Upper lobe of right lung (tissue), 1 donor: ENCODE measurements around the gene NKX2-2. TPM values are rescaled to one million over a fixed set of nuclear protein-coding genes. Genes with fewer than 3 reads are reported as not detected.

ENCODE experiments used
- ATAC-seq: fragments of 200-7000 bp; cut with Tn5 transposase; one replicate; pipeline ENCODE4 v1.9.1; 2020; ENCODE audit warnings: mild to moderate bottlenecking, moderate library complexity
- DNase-seq: peaks from one replicate; pipeline ENCODE4 v3.0.0-alpha.2; 2020
- H3K27ac ChIP-seq: fragments of 200-600 bp; one replicate; pipeline ENCODE4 v1.8.0; 2022
- H3K27me3 ChIP-seq: fragments of 200-600 bp; one replicate; pipeline ENCODE4 v1.8.0; 2022; ENCODE audit warnings: mild to moderate bottlenecking
- H3K36me3 ChIP-seq: fragments of 200-600 bp; one replicate; pipeline ENCODE4 v1.8.0; 2022
- H3K4me1 ChIP-seq: fragments of 200-600 bp; one replicate; pipeline ENCODE4 v1.8.0; 2022
- H3K4me3 ChIP-seq: fragments of 200-600 bp; one replicate; pipeline ENCODE4 v1.8.0; 2022; ENCODE audit warnings: mild to moderate bottlenecking
- H3K9me3 ChIP-seq: fragments of 200-600 bp; one replicate; pipeline ENCODE4 v1.8.0; 2022
- CTCF ChIP-seq: fragments of 200-600 bp; IDR thresholded peaks from one replicate; pipeline ENCODE4 v1.8.0; 2022; ENCODE audit warnings: antibody characterized with exemption
- intact Hi-C: fragments of 100-400 bp; cut with DNase I; formaldehyde crosslinking; loops from one replicate; pipeline ENCODE4 v1.11.0; 2022
- total RNA-seq: library from RNA; stranded (reverse); fragmentation: NEBNext Ultra II Directional; extraction: Animal tissue kit (Norgen Biotek cat#: 25700); gene quantifications from one replicate; pipeline ENCODE4 v1.2.1, GENCODE V29; 2021
- donor health status: DM: no; HTN: yes; CAD: no; lungs with severe emphysema.

The NKX2-2 gene
- total RNA-seq, 1 donor from 2014 or later = not detected

- peak; percentile 75 for DNase-seq
- no peaks in the 10 kb centered on the region for H3K9me3 ChIP-seq
- intact Hi-C loops = loop anchor here (5.0 to 10.0 kb wide), 2 partner anchors 269 to 641 kb away; no protein-coding TSS in a partner anchor
- ATAC-seq = peak; percentile 75
- peak overlapping the region; percentile 37 for H3K4me3 ChIP-seq
- H3K4me1 ChIP-seq = peaks cover 29% of the 10 kb centered on the region
- peaks cover 92% of the 10 kb centered on the region for H3K27me3 ChIP-seq
- peak; percentile 65 for TF ChIP-seq CTCF
- H3K36me3 ChIP-seq = no peaks in the 10 kb centered on the region
- H3K27ac ChIP-seq = no peak overlapping the region
Observed at GRCh38 chr20:21505810-21506530, 7.9 kb downstream of the NKX2-2 start.

- Histone ChIP-seq H3K27me3 (peaks cover 85% of the 10 kb centered on the region), H3K4me1 (peaks cover 22% of the 10 kb centered on the region), H3K4me3 (no peak overlapping the region), H3K9me3 (no peaks in the 10 kb centered on the region), H3K27ac (no peak overlapping the region), H3K36me3 (no peaks in the 10 kb centered on the region)
- intact Hi-C loops = loop anchor here (5.0 to 10.0 kb wide), 2 partner anchors 268 to 640 kb away; no protein-coding TSS in a partner anchor
- TF ChIP-seq CTCF = peak; percentile 98
- DNase-seq = peak; percentile 87
- peak; percentile 80 for ATAC-seq
Observed at GRCh38 chr20:21505161-21505809, 8.6 kb downstream of the NKX2-2 start.

- DNase-seq (no peak), ATAC-seq (no peak)
- peaks cover 78% of the 10 kb centered on the region for H3K27me3 ChIP-seq
- H3K4me3 ChIP-seq = no peak overlapping the region
- H3K9me3 ChIP-seq = no peaks in the 10 kb centered on the region
- intact Hi-C loops = loop anchor here (10.0 kb wide), 1 partner anchor 640 kb away; no protein-coding TSS in a partner anchor
- H3K36me3 ChIP-seq = no peaks in the 10 kb centered on the region
- no peak for TF ChIP-seq CTCF
- H3K4me1 ChIP-seq = peaks cover 15% of the 10 kb centered on the region
- H3K27ac ChIP-seq = no peak overlapping the region
Observed at GRCh38 chr20:21504323-21504722, 9.5 kb downstream of the NKX2-2 start.

- intact Hi-C loops = loop anchor here (10.0 kb wide), 1 partner anchor 639 kb away; no protein-coding TSS in a partner anchor
- no peak overlapping the region for H3K27ac ChIP-seq
- DNase-seq = no peak
- H3K4me1 ChIP-seq = peaks cover 15% of the 10 kb centered on the region
- no peak for ATAC-seq
- H3K4me3 ChIP-seq = no peak overlapping the region
- H3K9me3 ChIP-seq = no peaks in the 10 kb centered on the region
- no peaks in the 10 kb centered on the region for H3K36me3 ChIP-seq
- H3K27me3 ChIP-seq = peaks cover 78% of the 10 kb centered on the region
- no peak for TF ChIP-seq CTCF
Observed at GRCh38 chr20:21503345-21503744, 10.5 kb downstream of the NKX2-2 start.

- Histone ChIP-seq H3K27me3 (peaks cover 74% of the 10 kb centered on the region), H3K4me1 (peaks cover 11% of the 10 kb centered on the region), H3K9me3 (no peaks in the 10 kb centered on the region), H3K36me3 (no peaks in the 10 kb centered on the region), H3K4me3 (no peak overlapping the region), H3K27ac (no peak overlapping the region)
- no peak for TF ChIP-seq CTCF
- DNase-seq (no peak), ATAC-seq (no peak)
- intact Hi-C loops = loop anchor here (10.0 kb wide), 1 partner anchor 636 kb away; no protein-coding TSS in a partner anchor
Observed at GRCh38 chr20:21501184-21501583, 12.7 kb downstream of the NKX2-2 start.
